ENCODE measurements around the gene WDR27.

DNA sequence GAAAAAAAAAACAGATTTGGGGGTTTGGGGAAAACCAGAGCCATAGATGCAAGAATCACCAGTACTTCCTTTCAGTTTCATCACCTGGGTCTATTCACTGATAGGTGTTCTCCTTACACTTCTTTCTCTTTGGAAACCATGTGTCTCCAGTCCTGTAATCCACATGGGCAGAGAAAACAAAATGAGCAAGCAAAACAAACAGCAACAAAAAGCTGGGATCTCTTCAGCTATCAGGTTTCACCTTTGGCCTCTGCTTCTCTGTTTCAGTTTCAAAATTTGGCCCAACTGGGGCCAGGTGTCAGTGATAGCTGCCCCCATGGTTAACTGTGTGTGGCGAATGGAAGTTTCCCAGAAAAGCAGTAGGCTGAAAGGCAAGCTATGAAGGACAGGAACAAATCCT, 228.2 kb downstream of the WDR27 start:
- no peak for TF ChIP-seq POLR2A (IDR thresholded peaks at IDR 0.05)
- TF ChIP-seq, protein P1, sequence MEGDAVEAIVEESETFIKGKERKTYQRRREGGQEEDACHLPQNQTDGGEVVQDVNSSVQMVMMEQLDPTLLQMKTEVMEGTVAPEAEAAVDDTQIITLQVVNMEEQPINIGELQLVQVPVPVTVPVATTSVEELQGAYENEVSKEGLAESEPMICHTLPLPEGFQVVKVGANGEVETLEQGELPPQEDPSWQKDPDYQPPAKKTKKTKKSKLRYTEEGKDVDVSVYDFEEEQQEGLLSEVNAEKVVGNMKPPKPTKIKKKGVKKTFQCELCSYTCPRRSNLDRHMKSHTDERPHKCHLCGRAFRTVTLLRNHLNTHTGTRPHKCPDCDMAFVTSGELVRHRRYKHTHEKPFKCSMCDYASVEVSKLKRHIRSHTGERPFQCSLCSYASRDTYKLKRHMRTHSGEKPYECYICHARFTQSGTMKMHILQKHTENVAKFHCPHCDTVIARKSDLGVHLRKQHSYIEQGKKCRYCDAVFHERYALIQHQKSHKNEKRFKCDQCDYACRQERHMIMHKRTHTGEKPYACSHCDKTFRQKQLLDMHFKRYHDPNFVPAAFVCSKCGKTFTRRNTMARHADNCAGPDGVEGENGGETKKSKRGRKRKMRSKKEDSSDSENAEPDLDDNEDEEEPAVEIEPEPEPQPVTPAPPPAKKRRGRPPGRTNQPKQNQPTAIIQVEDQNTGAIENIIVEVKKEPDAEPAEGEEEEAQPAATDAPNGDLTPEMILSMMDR (IDR thresholded peaks at IDR 0.05), result no peak
- TF ChIP-seq POLR2AphosphoS5 (IDR thresholded peaks at IDR 0.05; ENCODE audit: insufficient read depth in 1 of 2, low read depth in 1 of 2), result no peak
